K562 (cell line): ENCODE data around the gene IL1B.

Experiments
- CC2D1A ChIP-seq: fragments of 450-650 bp; IDR thresholded peaks from 2 replicates; pipeline ENCODE4 v1.6.1; 2017; ENCODE audit warnings: mild to moderate bottlenecking
- CTCF ChIP-seq, 3 experiments: IDR thresholded peaks in 2 of 3; conservative IDR thresholded peaks in 1 of 3; 2 replicates each; pipeline ENCODE4 v1.5.1; 2011 to 2012; ENCODE audit warnings: low read length in 3 of 3, mild to moderate bottlenecking in 3 of 3, control low read depth in 2 of 3, improper control_type of control experiment in 1 of 3, inconsistent platforms in 1 of 3, low read depth in 1 of 3, mixed read lengths in 1 of 3, moderate library complexity in 1 of 3; ENCODE audit not compliant: insufficient read depth in 2 of 3
- HDAC2 ChIP-seq: fragments of 450-650 bp; IDR thresholded peaks from 2 replicates; pipeline ENCODE4 v1.6.1; 2016; ENCODE audit warnings: mild to moderate bottlenecking
- KLF1 ChIP-seq: fragments of 450-650 bp; IDR thresholded peaks from 2 replicates; pipeline ENCODE4 v1.6.1; 2016; ENCODE audit warnings: missing genetic modification characterization, missing compliant biosample characterization
- MTA2 ChIP-seq: fragments of 450-650 bp; IDR thresholded peaks from 2 replicates; pipeline ENCODE4 v1.6.1; 2016; ENCODE audit warnings: low read depth
- NR3C1 ChIP-seq: sonication (generic); formaldehyde crosslinking; IDR thresholded peaks from 2 replicates; pipeline ENCODE4 v1.8.1; 2022; ENCODE audit warnings: missing genetic modification reagents
- RBM22 ChIP-seq: fragments of 200-400 bp; formaldehyde crosslinking; IDR thresholded peaks from 2 replicates; pipeline ENCODE4 v1.6.1; 2018; ENCODE audit warnings: low read length, low read depth; ENCODE audit not compliant: poor library complexity, severe bottlenecking
- TCF7L2 ChIP-seq: fragments of 150-350 bp; IDR thresholded peaks from 2 replicates; pipeline ENCODE4 v1.6.1; 2016; ENCODE audit warnings: low read depth, mild to moderate bottlenecking, low read length, moderate library complexity
- ZFP91 ChIP-seq: sonication (generic); formaldehyde crosslinking; IDR thresholded peaks from 2 replicates; pipeline ENCODE4 v1.8.0; 2022; ENCODE audit warnings: mild to moderate bottlenecking, missing genetic modification reagents
- ZNF717 ChIP-seq: fragments of 250-450 bp; sonication (Bioruptor Pico); IDR thresholded peaks from 2 replicates; pipeline ENCODE4 v1.5.0; 2021

- TF ChIP-seq TCF7L2 = no peak
- no peak for TF ChIP-seq NR3C1
- 0 out of 2 replicates have a peak, but pooled peaks have one; percentile 9 for TF ChIP-seq MTA2
- no peak for TF ChIP-seq KLF1 (tag)
- 0 out of 2 replicates have a peak, but pooled peaks have one; percentile 57 for TF ChIP-seq HDAC2
- no peak for TF ChIP-seq CTCF (IDR thresholded peaks at IDR 0.05 in 2 of 3, conservative IDR thresholded peaks at IDR 0.05 in 1 of 3; ENCODE audit: insufficient read depth in 2 of 3, low read depth in 1 of 3, low read length in 3 of 3)
- TF ChIP-seq ZNF717 (CRISPR knock-in tag) = no peak
- no peak for TF ChIP-seq RBM22
- no peak for TF ChIP-seq CC2D1A
- TF ChIP-seq ZFP91 (CRISPR knock-in tag) = no peak
Measured at GRCh38 chr2:112788653-112789052, 47.9 kb downstream of the IL1B start.
